GM18517 (cell line): ENCODE measurements around the gene ELOB.

Source experiments
- ATAC-seq: cut with Tn5 transposase; IDR thresholded peaks from one replicate; pipeline ENCODE4 v1.9.1; 2021; ENCODE audit warnings: mild to moderate bottlenecking, moderate library complexity; ENCODE audit not compliant: unreplicated experiment

The ELOB gene

DNA sequence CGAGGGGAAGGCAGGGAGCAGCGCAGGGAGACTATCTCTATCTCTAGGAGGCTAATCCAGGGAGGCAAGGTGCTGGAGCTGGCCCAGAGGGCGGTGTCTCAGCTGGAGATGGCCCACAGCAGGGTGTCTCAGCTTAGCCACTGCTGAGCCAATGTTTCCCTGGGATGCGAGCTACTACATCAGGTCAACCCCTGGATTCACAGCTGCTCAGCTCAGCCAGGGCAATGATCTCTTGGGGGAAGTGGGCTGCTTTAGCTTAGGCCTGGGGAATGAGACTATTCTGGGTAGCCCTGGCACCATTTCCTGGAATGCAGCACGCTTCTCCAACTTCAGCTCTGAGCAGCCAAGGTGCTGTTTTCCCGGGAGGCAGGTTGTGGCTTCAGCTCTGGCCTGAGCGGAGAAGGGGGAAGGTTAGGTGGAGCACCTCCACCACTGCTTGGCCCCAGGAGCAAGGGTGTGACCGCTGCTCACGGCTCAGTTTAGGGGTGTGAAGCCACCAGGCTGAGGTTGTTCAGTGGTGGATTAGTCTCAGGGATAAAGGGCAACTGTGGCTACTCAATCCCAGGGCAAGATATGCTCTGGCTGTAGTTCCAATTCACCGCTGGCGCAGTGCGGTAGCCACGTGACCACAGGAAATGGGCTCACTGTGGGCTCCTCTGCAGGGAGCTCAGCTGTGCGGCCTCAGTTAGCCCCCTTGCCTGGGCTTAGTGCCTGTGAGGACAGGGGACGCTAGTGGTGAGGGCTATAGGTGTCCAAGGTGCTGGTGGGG lies 34.8 kb upstream of the ELOB start:
- ATAC-seq: no peak

DNA sequence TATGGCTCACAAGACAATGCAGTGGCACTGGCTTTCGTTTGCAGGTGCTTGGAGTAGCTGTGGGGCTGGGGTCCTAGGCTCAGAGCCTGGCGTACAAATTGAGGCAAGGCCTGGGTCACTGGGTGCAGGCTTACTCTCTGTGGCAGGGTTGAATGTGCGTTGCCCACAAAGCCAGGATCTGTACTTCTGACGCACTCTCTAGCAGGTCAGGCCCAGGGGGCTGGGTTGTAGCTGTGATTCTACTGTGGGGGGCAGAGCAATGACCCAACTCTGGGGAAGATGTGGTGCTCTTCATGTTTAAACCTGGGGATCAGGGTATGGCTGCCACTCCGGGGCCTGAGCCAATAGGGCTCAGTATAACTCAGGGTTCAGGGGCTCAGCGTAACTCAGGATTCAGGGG lies 33.6 kb upstream of the ELOB start:
- no peak for ATAC-seq

DNA sequence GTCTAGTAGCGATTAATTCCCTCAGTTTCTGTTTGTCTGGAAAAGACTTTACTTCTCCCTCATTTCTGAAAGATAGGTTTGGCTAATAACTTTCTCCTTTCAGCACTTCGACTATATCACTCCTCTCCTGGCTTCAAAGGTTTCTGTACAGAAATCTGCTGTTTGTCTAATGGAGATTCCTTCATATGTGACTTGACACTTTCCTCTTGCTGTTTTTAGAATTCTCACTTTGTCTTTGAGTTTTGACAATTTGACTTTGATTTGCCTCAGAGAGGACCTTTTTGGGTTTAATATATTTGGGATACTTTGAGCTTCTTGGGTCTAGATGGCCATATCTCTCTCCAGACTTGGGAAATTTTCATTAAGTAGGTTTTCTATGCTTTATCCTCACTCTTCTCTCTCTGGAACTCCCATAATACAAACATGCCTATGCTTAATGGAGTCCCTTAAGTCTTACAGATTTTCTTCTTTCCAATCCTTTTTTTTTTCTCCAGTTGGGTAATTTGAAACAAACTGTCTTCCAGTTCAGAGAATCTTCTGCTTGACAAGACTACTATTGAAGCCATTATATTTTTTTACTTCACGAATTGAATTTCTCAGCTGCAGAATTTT lies 32.2 kb upstream of the ELOB start:
- no peak for ATAC-seq

DNA sequence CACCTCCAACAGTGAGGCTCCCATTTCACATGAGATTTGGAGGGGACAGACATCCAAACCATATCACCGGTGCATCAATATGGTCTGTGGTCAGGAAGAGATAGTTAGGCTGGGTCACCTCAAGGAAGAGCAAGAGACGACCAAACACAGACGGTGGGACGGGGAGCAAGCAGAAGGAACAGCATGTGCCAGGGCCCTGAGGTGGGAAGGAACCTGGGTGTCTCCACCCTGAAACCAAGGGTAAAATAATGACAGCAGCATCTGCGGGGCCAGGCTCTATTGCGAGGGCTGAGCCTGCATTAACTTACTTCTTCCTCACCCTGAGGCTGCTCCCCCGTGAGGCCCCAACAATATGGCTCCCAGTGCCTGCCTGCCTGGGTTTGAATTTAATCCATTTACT lies 31.1 kb upstream of the ELOB start:
- ATAC-seq: no peak

DNA sequence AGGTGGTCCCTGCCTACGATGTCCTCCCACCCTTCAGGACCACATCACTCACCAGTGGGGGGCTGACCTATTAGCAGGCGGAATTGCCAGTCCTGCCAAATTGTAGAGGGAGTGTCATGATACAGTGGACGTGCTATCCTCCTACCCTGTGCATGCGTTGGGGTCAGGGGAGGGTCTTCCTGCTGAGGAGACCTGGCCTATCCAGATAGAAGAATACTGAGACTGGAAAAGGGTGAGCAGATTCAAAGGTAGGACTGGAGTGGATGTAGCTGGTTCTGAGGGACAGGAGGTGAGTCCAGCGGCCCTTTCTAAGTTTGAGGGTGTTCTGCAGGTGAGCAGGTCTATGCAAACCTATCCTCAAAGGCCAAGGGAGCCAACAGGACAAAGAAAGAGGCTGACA lies 29.2 kb upstream of the ELOB start:
- ATAC-seq: no peak

DNA sequence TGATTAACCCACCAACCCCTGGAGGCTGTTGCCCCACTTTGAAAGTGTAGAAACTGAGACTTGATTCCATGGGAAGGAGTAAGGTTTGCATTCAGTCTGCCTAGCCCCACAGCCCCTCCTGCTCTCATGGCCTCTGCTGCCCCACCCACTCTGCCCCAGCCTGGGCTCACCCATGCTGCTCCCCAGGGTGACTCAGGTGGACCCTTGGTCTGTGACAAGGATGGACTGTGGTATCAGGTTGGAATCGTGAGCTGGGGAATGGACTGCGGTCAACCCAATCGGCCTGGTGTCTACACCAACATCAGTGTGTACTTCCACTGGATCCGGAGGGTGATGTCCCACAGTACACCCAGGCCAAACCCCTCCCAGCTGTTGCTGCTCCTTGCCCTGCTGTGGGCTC lies 27.6 kb upstream of the ELOB start:
- ATAC-seq: no peak

DNA sequence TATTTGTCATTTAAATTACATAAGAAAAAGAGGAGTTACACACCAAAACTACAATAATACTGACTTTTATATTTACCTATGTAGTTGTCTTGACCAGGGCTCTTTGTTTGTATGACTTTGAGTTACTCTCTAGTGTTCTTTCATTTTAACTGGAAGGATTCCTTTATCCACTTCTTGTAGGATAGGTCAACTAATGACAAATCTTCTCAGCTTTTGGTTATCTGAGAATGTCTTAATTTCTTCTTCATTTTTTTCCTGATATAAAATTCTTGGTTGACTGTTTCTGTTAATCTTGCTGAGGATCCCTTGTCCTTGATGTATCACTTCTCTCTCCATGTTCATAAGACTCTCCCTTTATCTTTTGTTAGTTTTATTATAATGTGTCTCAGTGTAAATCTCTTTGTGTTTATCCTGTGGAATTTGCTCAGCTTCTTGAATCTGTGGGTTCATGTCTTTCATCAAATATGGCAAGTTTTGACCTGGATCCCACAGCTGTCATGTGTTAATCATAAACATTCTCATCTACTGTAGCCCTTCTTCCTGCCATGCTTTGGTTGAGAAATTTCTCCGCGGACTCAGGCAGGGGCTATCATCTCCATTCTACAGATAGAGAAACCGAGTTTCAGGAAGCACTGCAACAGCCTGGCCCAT lies 26.6 kb upstream of the ELOB start:
- no peak for ATAC-seq

DNA sequence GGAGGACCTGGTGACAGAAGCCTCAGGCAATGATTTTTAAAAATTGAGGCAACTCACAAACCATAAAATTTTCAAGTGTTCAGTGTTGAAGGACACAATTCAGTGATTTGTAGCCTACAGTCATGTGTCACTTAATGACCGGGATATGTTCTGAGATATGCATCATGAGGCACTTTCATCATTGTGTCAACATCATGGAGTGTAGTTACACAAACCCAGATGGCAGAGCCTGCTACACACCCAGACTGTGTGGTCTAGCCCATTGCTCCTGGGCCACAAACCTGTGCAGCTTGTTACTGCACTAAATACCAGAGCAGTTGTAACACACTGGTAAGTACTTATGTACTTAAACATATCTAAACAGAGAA lies 22.8 kb upstream of the ELOB start:
- no peak for ATAC-seq

DNA sequence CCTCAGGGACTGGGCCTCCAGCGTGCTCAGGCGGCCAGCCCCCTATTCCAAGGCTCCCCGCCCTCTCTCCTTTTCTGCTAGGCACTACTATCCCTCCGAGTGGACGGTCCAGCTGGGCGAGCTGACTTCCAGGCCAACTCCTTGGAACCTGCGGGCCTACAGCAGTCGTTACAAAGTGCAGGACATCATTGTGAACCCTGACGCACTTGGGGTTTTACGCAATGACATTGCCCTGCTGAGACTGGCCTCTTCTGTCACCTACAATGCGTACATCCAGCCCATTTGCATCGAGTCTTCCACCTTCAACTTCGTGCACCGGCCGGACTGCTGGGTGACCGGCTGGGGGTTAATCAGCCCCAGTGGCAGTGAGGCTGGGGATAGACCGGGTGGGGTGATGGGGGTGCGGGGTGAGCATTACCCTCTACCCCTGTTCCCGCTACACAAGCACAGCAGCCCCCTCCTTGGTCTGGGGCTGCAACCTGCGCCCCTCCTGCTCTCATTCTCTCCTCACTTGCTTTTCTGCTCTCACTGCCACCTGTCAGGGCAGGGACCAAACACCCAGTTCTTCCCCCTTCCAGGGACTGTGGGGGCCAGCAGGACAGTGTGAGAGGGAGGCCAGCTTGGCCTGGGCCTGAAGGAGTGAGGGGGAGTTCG lies 22.3 kb upstream of the ELOB start:
- ATAC-seq: no peak

DNA sequence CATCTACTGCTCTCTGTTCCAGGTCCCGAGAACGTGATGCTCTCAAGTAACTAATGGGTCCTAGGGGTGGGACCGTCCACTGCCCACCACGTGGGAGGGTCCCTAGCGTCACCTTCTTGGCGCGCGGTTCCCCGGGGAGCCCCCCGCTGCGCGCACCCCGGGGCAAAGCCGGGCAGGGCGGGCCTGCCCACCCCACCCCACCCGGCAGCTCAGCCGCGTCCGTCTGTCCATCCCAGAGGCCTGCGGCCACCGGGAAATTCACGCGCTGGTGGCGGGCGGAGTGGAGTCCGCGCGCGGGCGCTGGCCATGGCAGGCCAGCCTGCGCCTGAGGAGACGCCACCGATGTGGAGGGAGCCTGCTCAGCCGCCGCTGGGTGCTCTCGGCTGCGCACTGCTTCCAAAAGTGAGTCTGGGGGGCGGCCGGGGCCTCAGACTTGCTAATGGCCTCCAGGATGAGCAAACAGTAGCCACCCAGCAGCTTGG lies 21.7 kb upstream of the ELOB start:
- ATAC-seq: no peak

DNA sequence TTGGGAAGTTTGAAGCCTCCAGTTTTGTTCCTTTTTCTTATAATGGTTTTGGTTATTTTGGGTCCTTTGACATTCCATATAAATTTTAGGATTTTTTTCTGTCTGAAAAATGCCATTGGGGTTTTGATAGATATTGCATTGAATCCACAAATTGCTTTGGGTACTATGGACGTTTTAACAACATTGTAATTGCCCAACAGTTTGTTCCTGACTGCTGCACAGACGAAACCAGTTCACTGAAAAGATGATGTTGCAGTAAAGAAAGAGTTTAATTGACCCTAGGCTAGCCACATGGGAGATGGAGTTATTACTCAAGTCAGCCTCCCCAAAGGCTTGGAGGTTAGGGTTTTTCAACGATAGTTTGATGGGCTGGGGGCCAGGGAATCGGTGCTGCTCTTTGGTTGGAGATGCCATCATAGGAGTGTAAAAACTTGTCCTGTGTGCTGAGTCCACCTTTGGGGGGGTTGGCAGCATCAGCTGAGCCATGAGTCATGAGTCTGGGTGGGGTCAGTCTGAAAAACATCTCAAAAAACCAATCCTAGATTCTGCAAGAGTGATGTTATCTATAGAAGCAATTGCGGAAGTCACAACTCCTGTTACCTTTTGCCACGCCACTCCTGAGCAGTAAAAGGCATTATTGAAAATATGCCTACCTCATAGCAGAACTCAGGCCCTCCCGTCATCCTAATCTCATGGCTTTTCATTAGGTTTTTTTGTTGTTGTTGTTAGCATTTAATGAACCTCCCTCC lies 18.5 kb upstream of the ELOB start:
- no peak for ATAC-seq

DNA sequence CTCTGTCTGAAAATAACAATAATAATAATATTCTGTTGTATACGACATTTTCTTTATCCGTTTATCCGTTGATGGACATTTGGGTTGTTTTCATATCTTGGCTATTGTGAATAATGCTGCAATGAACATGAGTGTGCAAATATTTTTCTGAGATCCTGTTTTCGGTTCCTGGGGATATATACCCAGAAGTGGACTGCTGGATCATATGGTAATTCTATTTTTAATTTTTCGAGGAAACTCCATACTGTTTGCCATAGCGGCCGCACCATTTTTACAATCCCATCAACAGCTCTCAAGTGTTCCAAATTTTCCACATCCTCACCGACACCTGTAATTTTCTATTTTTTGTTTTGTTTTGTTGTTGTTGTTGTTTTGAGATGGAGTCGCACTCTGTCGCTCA lies 15.9 kb upstream of the ELOB start:
- no peak for ATAC-seq

DNA sequence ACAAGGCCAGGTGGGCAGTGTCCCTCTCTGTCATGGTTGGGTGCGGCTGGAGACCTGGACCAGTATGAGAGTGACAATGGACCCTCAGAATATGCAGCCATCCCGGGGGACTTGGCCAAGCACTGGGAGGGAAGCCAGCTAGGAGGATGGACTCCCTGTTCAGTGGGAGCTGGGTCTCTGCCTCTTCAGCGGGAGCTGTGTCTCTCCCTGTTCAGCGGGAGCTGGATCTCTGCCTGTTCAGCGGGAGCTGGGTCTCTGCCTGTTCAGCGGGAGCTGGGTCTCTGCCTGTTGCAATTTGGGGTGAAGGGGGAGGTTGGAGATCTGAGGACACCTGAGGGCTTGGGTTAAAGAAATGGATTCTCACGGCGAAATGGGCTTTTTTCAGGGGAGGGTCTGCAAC lies 14.1 kb upstream of the ELOB start:
- no peak for ATAC-seq

DNA sequence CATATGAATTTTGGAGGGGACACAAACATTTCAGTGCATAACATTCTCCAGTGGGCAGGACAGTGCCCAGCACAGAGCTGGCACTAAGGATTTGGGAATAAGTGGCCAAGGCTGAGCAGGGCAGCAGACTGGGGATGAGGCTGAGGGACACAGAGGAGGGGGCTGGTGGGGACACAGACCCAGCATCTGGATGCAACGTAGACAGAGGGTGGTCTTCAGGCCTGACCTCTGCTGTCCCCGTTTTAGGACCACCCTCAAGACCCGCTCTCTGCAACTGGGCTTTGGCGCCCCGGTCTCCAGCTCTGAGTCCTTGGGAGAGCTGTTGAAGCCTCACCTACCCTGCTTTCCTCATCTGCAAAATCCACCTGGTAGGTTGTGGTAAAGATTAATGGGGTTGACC lies 13.6 kb upstream of the ELOB start:
- no peak for ATAC-seq

DNA sequence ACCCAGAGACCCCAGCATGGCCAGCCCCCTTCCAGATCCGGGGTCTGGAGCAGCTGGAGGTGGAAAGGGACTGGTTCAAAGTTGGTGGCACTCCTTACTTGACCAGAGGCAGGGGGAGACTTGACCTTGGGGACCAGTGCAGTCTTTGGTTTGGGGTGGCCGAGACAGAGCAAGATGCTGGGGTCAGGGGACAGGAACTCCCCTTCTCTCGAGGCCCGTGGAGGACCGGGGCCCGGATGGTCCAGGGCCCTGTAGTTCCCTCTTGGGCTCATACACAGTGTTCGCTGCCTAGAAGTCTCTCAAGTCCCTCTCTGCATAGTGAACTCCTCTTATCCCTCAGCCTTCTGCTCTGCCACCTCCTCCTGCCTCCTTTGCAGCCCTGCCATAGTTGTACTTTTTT lies 10.9 kb upstream of the ELOB start:
- no peak for ATAC-seq

DNA sequence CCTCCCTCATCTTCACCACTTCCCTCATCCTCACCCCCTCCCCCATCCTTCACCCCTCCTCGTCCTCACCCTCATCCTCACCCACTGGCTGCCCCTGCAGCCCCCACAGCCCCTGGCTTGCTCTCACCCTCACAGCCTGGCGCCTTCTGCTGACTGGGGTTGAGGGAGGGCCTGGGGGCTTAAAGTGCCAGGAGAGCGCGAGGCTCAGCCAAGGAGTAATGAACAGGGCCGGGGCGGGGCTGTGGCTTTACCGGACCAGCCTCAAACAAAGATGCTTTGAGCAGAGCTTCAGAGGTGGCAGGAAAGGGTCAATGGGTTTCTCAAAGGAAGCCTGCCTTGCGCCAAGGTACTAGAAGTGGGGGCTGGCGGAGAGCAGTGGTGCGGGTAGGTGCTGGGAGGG lies 10.3 kb upstream of the ELOB start, which contains the start of gene PRSS33:
TSS of gene PRSS33 (minus strand) at position 155 of the 400 bp plus-strand sequence. CDS start 1,013 bp downstream, outside the sequence.
- no peak for ATAC-seq

DNA sequence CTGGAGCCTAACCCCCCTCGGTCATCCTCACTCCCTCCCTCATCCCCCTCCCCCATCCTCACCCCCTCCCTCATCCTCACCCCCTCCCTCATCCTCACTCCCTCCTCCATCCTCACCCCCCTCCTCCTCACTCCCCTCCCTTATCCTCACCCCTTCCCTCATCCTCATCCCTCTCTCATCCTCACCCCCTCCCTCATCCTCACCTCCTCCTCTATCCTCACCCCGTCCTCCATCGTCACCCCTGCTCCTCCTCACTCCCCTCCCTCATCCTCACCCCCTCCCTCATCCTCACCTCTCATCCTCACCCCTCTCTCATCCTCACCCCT lies 9.7 kb upstream of the ELOB start:
- no peak for ATAC-seq

DNA sequence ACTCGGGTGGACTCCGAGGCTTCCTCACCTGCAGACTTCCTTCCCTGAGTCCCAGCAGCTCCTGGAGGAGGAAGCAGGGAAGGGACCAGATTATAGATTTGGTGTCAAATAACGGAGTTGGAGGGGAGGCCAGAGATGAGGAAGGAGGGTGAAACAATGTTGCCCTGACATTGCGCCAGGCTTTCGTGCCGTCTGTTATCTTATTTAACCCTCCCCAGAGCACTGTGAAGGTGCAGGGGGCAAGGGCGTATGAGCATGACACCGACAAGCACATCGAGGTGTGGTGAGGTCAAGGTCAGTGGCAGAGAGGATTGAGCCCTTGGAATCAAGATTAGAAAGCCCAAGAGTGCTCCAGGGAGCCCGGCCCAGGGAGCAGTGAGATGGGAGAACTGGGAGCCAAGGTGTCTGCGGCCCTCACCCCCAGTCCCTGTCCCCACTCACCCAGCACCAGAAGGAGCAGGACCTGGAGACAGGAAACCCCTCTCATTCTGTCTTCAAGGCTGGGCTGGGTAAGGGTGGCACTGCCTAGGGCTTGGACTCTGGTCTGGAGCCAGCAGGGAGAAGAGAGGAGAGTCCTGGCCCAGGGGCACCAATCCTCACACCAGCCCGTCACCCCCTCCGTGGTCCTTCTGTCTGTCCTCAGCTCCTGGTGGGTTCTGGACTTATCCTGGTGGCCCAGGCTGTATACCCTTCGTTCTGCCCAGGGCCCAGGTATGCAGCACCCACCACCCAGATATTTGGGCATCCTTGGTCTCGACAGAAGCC lies 9.2 kb upstream of the ELOB start:
- ATAC-seq: no peak

DNA sequence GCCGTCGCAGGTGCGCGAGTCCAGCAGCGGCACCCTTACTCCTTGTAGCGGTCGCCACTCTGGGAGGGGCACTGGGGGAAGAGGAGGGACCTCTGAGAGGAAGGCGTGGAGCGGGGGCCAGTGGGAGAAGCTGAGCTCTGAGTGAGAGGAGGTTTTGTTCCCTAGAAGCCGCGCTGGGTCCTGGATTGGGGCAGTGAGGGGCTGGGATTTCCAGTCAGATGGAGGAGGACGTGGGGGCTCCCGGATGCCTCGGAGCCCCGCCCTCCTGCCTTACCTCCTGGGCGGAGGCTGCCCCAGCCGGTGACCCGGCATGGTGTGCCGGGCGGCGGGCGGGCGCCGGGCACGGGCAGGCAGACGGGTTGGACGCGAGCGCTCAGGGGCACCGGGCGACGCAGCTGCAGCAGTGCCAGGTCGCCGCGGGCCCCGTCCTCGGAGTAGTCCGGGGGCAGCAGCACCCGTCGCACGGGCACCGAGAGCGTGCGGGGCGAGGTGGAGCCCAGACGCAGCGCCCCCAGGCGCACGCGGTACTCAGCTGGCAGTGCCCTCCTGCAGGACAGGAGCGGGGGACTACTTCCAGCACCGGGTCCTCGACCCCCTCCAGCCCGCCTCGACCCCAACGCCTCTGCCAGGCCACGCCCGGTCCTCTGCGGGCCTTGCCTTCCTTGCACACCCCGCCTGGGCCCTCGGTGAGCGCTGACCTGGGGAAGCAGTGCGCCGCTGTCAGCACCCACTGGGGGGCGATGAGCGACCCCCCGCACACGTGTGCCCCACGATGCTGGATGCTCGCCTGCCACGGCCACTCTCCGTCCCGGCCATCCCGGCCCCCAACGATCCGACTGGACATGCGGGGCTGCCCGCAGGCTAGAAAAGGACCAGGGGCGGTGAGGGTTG lies 8.3 kb upstream of the ELOB start:
- no peak for ATAC-seq
